ENCODE data around the gene AP4E1.
"Not testable (repeated sequence)": the region's sequence is repeated elsewhere in the genome, so short reads cannot be mapped to it uniquely, and the experiment has no call there.

The AP4E1 gene

GRCh38 chr15:51030649-51031316, 122.3 kb downstream of the AP4E1 start:
- DNase-seq, result no peak

GRCh38 chr15:51037474-51037873, 129.0 kb downstream of the AP4E1 start:
- not testable (repeated sequence) for DNase-seq

DNA sequence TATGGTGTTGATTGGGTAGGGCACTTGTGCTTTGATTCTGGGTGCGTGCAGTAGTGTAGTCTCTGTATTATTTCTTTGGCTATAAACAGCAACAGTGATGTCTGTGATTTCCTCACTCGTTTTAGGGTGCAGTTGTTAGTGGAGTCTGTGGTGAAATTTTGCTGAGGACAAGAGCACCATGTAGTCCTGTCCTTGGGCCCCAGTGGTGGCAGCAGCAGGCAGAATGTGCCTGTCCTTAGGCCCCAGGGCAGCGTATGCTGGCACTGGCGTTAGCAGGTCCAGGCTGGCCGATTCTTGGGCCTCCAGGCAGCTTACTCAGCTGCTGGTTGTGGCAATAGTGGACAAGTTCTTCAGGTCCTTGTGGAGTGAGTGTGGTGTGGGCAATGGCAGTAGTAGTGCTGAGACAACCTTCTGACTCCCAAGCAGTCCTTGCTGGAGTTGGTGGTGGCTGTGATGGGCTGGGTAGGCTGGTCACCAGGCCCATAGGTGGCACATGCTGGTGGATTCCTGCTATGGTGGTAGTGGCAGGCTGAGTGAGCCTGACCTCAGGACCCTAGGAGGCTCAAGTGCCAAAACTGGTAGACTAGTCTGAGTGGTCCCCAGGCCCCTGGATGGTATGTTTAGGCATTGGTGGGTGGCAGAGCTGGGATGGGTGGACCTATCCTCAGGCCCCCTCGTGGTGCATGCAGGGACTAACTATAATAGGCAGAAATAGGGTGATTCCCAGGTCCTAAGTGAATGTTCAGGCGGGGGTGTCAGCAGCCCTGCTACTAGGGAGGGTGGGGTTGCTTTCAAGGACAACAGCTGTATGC, 129.9 kb downstream of the AP4E1 start:
- no peak for DNase-seq

DNA sequence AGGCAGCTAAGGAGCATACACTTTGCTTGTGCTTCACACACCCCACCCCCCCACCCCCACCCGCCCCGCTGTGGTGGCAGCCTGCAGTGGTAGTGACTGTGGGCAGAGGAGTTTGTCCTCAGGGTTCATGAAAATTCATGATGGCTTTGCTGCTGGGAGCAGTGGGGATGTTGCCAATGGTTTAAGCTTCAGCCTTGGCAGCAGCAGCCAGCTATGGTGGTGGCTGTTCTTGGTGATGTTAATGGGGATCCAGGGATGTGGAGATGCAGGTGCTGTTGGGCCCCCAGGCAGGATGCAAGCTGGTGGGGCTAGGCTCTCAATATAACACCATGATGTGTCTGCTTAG, 130.5 kb downstream of the AP4E1 start:
- no peak for DNase-seq

GRCh38 chr15:51044037-51044727, 135.7 kb downstream of the AP4E1 start:
- no peak for DNase-seq

- DNase-seq, result no peak
Measured at GRCh38 chr15:51046016-51046415, 137.5 kb downstream of the AP4E1 start.

DNA sequence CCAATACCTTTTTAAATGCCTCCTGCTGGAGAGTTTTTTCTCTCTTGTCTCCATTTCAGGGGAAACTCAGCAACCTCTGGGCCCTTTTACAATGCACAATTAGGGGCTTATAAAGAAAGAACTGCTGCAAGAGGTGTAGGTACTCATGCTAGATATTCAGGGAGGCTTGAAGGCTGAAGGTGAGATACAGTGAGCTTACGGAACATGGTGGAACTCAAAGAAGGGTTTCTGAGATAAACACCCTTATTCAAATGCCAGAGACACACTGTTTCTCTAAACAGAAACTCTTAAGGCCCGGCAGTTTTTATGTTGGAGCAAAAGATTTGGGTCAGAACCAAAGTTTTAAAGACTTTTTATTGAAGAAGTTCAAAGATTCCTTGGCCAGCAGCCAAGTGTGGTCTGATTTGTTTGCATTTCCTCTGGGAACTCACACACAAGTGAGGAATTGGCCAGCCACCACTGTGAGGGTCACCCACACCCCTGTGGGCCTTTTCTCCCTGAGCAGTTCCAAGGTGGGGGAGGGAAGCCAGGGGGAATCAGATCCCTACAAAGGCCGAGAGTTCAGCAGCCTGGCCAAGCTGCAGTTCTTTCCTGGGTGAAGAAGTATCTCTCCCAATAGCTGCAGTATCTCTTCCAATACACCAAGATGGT, 138.4 kb downstream of the AP4E1 start:
- DNase-seq, result no peak

- DNase-seq, result no peak
Measured at GRCh38 chr15:51048308-51048707, 139.8 kb downstream of the AP4E1 start.

- no peak for DNase-seq
Measured at GRCh38 chr15:51049081-51049480, 140.6 kb downstream of the AP4E1 start.

DNA sequence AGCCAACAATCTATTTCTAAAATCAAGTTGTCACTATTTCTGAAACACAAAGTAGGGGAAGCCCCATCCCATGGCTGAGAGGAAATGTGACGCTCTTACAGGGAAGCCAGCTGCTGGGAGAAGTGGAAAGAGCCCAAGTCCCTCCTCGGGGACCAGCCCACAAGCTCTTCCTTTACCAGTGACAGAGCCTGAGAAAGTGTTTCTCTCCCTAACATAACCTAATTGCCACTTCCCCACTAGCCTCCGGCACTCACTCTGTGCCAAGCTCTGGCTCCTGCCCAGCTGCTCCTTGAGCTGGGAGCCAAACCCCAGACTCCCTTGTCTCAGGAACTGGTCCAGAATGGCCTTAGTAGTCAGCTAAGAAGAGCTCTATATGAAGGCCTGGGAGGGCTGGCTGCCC, 143.3 kb downstream of the AP4E1 start:
- no peak for DNase-seq

- no peak for DNase-seq
Measured at GRCh38 chr15:51053571-51053970, 145.1 kb downstream of the AP4E1 start.

DNA sequence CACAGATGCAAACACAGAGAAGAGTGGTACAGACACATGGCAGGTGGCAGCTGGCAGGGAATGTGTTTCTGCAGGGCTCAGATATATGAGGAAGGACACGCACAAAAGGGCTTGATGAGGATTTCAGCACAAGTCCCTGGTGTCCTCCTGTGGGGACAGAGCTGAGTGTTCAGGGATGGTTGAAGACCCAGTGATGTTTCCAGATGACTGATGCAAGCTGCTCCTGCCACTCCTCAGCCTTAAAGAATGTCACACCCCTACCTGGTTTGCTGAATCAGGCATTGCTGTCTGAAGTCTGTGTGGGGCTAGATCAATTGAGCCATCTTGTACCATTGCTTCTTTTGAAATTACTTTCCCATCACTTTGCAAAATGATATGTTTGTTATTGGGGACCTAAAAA, 146.1 kb downstream of the AP4E1 start:
- DNase-seq, result no peak

Data from NK-92 treated with Interleukin-12 subunit alpha and Interleukin-12 subunit beta, amount 100 ng/mL, for 24 hours (cell line).